Activated T-cell treated with anti-CD3 and anti-CD28 coated beads, Interleukin-2, amount 50 U/mL, for 72 hours (primary cell): ENCODE results near the gene TTC16. TPM values are rescaled to one million over a fixed set of nuclear protein-coding genes. Genes with fewer than 3 reads are reported as not detected.

Source experiments
- ATAC-seq, 2 donors: fragments of 150-1000 bp; cut with Tn5 transposase; replicated peaks in 1 of 2; 2 replicates each; pipeline ENCODE4 v1.10.0; 2021; ENCODE audit warnings: moderate library complexity in 2 of 2, mild to moderate bottlenecking in 1 of 2
- DNase-seq, 2 donors: peaks; one replicate each; pipeline ENCODE4 v3.0.0; 2021 to 2022; ENCODE audit warnings: mixed read lengths in 1 of 2
- H3K27ac Mint-ChIP-seq: one replicate; pipeline ENCODE4 v1.8.0; 2022; ENCODE audit warnings: mild to moderate bottlenecking, moderate library complexity, mixed read lengths
- H3K27me3 Mint-ChIP-seq: one replicate; pipeline ENCODE4 v1.8.0; 2022; ENCODE audit warnings: low read depth, mixed read lengths
- H3K36me3 Mint-ChIP-seq, 2 donors: one replicate each; pipeline ENCODE4 v1.8.0; 2022; ENCODE audit warnings: mixed read lengths in 2 of 2, mild to moderate bottlenecking in 1 of 2; ENCODE audit not compliant: insufficient read depth in 2 of 2
- H3K4me1 Mint-ChIP-seq: one replicate; pipeline ENCODE4 v1.8.0; 2022; ENCODE audit warnings: low read depth, mixed read lengths
- H3K4me3 Mint-ChIP-seq, 2 donors: one replicate each; pipeline ENCODE4 v1.8.0; 2022; ENCODE audit warnings: mild to moderate bottlenecking in 2 of 2, mixed read lengths in 2 of 2, moderate library complexity in 2 of 2
- H3K9me3 Mint-ChIP-seq, 2 donors: one replicate each; pipeline ENCODE4 v1.8.0; 2022; ENCODE audit warnings: mixed read lengths in 2 of 2
- total RNA-seq, 2 donors: library from RNA; stranded (reverse); gene quantifications; one replicate each; pipeline ENCODE4 v1.2.3, GENCODE V29; 2022

Gene TTC16
- total RNA-seq, 2 donors from 2014 or later: 0.55 to 5.3 TPM

GRCh38 chr9:127686461-127687393 is 29.2 kb upstream of the TTC16 start:
- H3K4me3 Mint-ChIP-seq: no peak overlapping the region
- ATAC-seq (no peak), DNase-seq (no peak)
- no peaks in the 10 kb centered on the region for H3K36me3 Mint-ChIP-seq
- H3K9me3 Mint-ChIP-seq: no peaks in the 10 kb centered on the region
- no peak overlapping the region for H3K27ac Mint-ChIP-seq
- no peaks in the 10 kb centered on the region for H3K4me1 Mint-ChIP-seq
- H3K27me3 Mint-ChIP-seq: no peaks in the 10 kb centered on the region

GRCh38 chr9:127689329-127690000 is 26.4 kb upstream of the TTC16 start:
- H3K4me1 Mint-ChIP-seq: no peaks in the 10 kb centered on the region
- no peaks in the 10 kb centered on the region for H3K9me3 Mint-ChIP-seq
- ATAC-seq: no peak
- DNase-seq: no peak
- no peak overlapping the region for H3K27ac Mint-ChIP-seq
- no peak overlapping the region for H3K4me3 Mint-ChIP-seq
- H3K36me3 Mint-ChIP-seq: no peaks in the 10 kb centered on the region
- H3K27me3 Mint-ChIP-seq: no peaks in the 10 kb centered on the region

GRCh38 chr9:127690735-127691134 is 25.1 kb upstream of the TTC16 start:
- H3K4me3 Mint-ChIP-seq: no peak overlapping the region
- no peaks in the 10 kb centered on the region for H3K4me1 Mint-ChIP-seq
- ATAC-seq (no peak), DNase-seq (no peak)
- no peak overlapping the region for H3K27ac Mint-ChIP-seq
- H3K27me3 Mint-ChIP-seq: no peaks in the 10 kb centered on the region
- H3K36me3 Mint-ChIP-seq: no peaks in the 10 kb centered on the region
- no peaks in the 10 kb centered on the region for H3K9me3 Mint-ChIP-seq

- Mint-ChIP-seq H3K27me3 (no peaks in the 10 kb centered on the region), H3K27ac (no peak overlapping the region), H3K4me3 (no peak overlapping the region), H3K4me1 (no peaks in the 10 kb centered on the region), H3K36me3 (no peaks in the 10 kb centered on the region), H3K9me3 (no peaks in the 10 kb centered on the region)
- ATAC-seq: no peak
- no peak for DNase-seq
These were observed 23.8 kb upstream of the TTC16 start for GRCh38 chr9:127692071-127692470.

- no peak overlapping the region for H3K4me3 Mint-ChIP-seq
- H3K36me3 Mint-ChIP-seq: no peaks in the 10 kb centered on the region
- ATAC-seq: no peak
- no peaks in the 10 kb centered on the region for H3K4me1 Mint-ChIP-seq
- no peaks in the 10 kb centered on the region for H3K9me3 Mint-ChIP-seq
- no peak for DNase-seq
- no peak overlapping the region for H3K27ac Mint-ChIP-seq
- H3K27me3 Mint-ChIP-seq: no peaks in the 10 kb centered on the region
These were observed 22.7 kb upstream of the TTC16 start for GRCh38 chr9:127693143-127693542.

- no peaks in the 10 kb centered on the region for H3K27me3 Mint-ChIP-seq
- H3K36me3 Mint-ChIP-seq: no peaks in the 10 kb centered on the region
- no peak for ATAC-seq
- no peak overlapping the region for H3K4me3 Mint-ChIP-seq
- no peak for DNase-seq
- no peaks in the 10 kb centered on the region for H3K4me1 Mint-ChIP-seq
- no peak overlapping the region for H3K27ac Mint-ChIP-seq
- no peaks in the 10 kb centered on the region for H3K9me3 Mint-ChIP-seq
These were observed 22.2 kb upstream of the TTC16 start for GRCh38 chr9:127693697-127694096.

- H3K9me3 Mint-ChIP-seq: no peaks in the 10 kb centered on the region
- ATAC-seq (no peak), DNase-seq (no peak)
- H3K36me3 Mint-ChIP-seq: no peaks in the 10 kb centered on the region
- H3K4me3 Mint-ChIP-seq: no peak overlapping the region
- H3K27me3 Mint-ChIP-seq: no peaks in the 10 kb centered on the region
- H3K27ac Mint-ChIP-seq: no peak overlapping the region
- peaks cover 14% of the 10 kb centered on the region for H3K4me1 Mint-ChIP-seq
These were observed 20.8 kb upstream of the TTC16 start for GRCh38 chr9:127694890-127695720.

GRCh38 chr9:127697575-127697974 is 18.3 kb upstream of the TTC16 start:
- no peak overlapping the region for H3K27ac Mint-ChIP-seq
- H3K4me3 Mint-ChIP-seq: no peak overlapping the region
- peaks cover 18% of the 10 kb centered on the region for H3K4me1 Mint-ChIP-seq
- ATAC-seq: no peak
- no peaks in the 10 kb centered on the region for H3K27me3 Mint-ChIP-seq
- DNase-seq: no peak
- H3K36me3 Mint-ChIP-seq: no peaks in the 10 kb centered on the region
- no peaks in the 10 kb centered on the region for H3K9me3 Mint-ChIP-seq

- DNase-seq (no peak), ATAC-seq (no peak)
- Mint-ChIP-seq H3K27me3 (no peaks in the 10 kb centered on the region), H3K27ac (no peak overlapping the region), H3K4me3 (peak overlapping the region in 1 of 2 donors; percentile 33), H3K4me1 (peaks cover 18% of the 10 kb centered on the region), H3K36me3 (no peaks in the 10 kb centered on the region), H3K9me3 (no peaks in the 10 kb centered on the region)
These were observed 17.5 kb upstream of the TTC16 start for GRCh38 chr9:127698386-127698785.

- Mint-ChIP-seq H3K4me3 (peak overlapping the region; percentile 68 to 82), H3K4me1 (peaks cover 18% of the 10 kb centered on the region), H3K9me3 (no peaks in the 10 kb centered on the region), H3K27ac (peak overlapping the region; percentile 54), H3K36me3 (no peaks in the 10 kb centered on the region), H3K27me3 (no peaks in the 10 kb centered on the region)
- ATAC-seq (peak; percentile 100), DNase-seq (peak; percentile 93 to 95)
These were observed 16.8 kb upstream of the TTC16 start for GRCh38 chr9:127698985-127699670.

- Mint-ChIP-seq H3K9me3 (no peaks in the 10 kb centered on the region), H3K27me3 (no peaks in the 10 kb centered on the region), H3K27ac (no peak overlapping the region), H3K36me3 (no peaks in the 10 kb centered on the region), H3K4me1 (peaks cover 18% of the 10 kb centered on the region), H3K4me3 (peak overlapping the region; percentile 68 to 82)
- ATAC-seq (no peak), DNase-seq (no peak)
These were observed 15.7 kb upstream of the TTC16 start for GRCh38 chr9:127700140-127700539.

- peaks cover 18% of the 10 kb centered on the region for H3K4me1 Mint-ChIP-seq
- no peak overlapping the region for H3K27ac Mint-ChIP-seq
- H3K36me3 Mint-ChIP-seq: no peaks in the 10 kb centered on the region
- peak overlapping the region in 1 of 2 donors; percentile 68 for H3K4me3 Mint-ChIP-seq
- DNase-seq (no peak), ATAC-seq (no peak)
- no peaks in the 10 kb centered on the region for H3K9me3 Mint-ChIP-seq
- H3K27me3 Mint-ChIP-seq: no peaks in the 10 kb centered on the region
These were observed 15.2 kb upstream of the TTC16 start for GRCh38 chr9:127700594-127701255.
